ENCODE measurements around the gene PHACTR1.
"Not testable (repeated sequence)": the region's sequence is repeated elsewhere in the genome, so short reads cannot be mapped to it uniquely, and the experiment has no call there.

The PHACTR1 gene

DNA sequence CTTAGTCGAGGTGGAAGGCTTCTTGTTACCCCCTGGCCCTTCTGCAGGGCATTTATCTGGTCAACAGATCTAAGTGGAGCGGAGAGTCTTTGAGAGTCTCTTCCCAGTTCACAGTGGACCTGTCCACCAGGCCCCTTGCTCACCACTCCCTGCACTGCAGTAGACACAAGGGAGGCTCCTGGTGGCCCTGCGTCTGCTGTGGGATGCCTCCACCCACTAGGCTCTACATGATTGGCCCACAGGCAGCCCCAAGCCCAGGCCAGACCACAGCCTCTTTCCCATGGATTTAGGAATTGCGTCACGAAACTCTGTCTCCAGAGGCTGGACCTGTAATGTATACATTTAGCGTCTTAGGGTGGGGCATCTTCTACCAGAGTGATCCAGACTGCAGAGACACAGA is 583.4 kb downstream of the PHACTR1 start:
- DNase-seq: no peak

- DNase-seq: no peak
These were observed 584.4 kb downstream of the PHACTR1 start for GRCh38 chr6:13300643-13301590.

DNA sequence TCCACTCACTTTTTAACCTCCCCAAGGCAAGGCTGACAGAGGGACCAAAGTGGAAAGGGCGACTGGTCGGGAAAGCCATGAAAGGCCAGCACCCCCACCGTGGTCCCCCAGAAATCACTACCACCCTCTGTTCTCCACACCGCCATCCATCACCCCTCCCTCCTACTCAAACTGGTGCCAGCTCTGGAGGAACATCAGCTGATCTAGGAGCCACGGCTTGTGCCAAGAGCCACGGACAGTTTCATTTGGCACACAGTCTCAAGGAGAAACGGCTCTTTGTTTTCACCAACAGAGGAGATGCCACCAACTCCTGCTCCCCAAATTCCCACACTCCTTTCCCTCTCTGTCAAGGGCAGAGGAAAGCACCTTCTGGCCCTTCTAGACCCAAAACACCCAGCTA is 585.7 kb downstream of the PHACTR1 start:
- DNase-seq: no peak

DNA sequence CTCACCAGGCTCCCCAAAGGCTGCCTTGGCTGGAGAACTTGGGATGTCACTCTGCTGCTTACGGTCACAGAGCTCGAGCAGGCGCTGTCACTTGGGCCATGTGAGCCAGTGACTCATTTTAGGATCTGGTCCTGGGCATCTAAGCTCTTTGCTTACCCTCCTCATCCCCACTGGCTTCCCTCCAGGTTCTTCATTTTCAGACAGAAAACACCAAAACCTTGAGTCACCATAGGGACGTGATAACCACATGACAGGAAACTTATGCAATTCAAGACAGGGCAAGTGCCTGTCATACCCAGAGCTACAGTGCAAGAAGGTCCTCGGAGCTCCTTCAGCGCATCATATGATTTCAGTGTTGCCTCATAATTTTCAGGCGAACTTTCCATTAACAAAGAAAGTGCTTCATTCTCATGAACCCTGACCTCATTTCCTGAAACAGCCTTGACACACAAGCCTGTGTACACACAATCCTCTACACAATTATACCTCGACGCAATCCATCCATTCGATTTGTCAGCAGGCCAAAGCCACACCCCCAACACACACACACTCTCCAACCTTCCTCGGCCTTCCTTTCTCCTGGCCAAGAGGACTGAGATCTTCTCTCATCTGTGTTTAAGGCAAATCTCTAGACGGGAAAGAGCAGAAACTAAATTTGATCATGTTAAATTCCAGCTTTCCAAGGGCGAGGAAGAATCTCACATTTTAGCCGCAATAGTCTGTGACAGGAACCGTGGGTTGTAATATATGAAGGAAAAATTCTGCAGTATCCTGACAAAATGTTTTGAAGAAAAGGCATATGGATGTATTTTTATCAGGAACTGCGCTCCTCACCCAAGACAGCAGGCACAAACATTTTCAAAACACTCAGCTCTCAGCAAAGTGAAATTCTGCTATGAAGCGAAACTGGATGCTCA is 586.4 kb downstream of the PHACTR1 start:
- DNase-seq: no peak

DNA sequence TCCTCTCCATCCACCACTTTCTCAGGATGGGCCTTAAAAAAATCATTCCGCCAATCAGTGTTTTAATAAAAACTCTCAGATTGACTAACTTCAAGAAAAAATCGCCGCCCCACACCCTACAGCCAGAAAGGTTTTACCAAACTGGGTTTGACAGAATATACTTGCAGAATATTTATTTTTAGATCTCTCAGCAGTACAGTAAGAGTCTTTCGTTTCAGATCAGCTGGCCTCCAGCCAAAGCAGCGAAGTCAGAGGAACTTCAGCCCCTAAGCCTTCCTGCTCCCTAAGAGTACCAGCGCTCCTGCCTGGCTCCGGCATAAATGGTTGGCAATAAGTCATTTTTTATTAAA is 587.1 kb downstream of the PHACTR1 start:
- no peak for DNase-seq

DNA sequence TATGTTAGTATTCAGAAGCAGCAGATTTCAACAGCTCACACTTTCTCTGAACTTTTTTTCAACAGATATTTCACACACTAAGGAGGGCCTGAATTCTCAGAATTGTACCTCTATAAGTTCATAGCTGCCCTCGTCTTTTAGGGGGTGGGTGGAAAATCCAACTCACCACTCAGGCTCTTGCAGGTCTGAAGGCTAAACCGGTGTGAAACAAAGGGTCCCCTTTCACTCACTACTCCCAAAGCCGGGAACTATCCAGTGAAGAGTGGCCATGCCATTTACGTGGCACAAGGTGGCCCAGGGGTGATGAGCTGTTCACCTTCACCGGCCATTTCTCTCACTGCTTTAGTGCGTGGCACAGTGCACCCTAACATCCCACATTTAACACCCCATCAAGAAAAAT is 587.5 kb downstream of the PHACTR1 start:
- DNase-seq: no peak

DNA sequence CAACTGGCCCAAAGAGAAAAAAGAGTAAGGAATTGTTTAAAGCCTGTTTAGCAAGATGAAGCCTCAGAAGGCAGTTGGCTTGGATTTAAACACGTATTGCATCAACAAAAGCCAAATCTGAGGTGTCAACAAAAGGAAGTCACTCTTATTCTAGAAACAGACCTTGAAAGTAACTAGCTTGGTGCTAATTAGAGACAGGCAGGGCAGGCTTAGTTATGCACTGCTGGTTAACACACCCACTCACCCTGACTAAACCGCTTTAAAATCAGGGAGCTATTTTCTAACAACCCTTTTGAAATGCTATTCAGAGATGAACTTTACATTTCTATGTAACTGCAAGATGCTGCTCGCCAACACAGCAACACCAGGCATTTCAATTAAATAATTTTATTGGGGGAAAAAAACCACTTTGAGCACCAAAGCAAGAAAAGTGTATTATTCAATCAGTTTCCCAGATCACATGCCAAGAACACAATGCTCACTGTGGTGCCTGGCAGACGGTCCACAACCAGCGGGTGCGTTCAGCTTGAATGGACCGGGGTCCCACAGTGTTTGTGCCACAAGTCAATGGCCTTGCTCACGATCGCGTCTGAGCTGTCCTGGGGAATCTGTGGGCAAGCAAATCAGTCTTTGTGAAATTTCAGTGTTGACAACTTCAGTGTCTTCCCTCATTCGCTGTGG is 588.2 kb downstream of the PHACTR1 start:
- DNase-seq: no peak

DNA sequence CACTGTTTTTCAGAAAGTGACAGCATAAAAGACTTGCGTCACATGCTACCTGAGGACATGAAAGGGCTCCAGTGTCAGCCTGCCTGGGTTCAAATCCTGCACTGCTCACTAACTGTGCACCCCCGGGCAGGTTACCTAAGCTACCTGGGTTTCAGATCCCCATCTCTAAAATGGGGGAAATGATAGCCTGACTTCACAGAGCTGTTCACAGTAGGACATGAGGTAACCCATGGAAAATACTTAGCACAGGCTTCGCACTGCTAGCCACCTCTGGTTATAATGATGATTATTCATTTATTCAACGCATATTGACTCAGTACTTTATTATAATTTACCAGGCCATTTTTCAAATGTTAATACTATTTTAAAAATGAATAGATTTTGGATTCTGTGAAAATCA is 588.7 kb downstream of the PHACTR1 start:
- DNase-seq: no peak

GRCh38 chr6:13305791-13306190 is 589.2 kb downstream of the PHACTR1 start:
- no peak for DNase-seq

GRCh38 chr6:13307508-13307995 is 591.0 kb downstream of the PHACTR1 start:
- no peak for DNase-seq

- no peak for DNase-seq
These were observed 591.8 kb downstream of the PHACTR1 start for GRCh38 chr6:13308332-13308731.

- no peak for DNase-seq
These were observed 594.6 kb downstream of the PHACTR1 start for GRCh38 chr6:13311155-13311554.

DNA sequence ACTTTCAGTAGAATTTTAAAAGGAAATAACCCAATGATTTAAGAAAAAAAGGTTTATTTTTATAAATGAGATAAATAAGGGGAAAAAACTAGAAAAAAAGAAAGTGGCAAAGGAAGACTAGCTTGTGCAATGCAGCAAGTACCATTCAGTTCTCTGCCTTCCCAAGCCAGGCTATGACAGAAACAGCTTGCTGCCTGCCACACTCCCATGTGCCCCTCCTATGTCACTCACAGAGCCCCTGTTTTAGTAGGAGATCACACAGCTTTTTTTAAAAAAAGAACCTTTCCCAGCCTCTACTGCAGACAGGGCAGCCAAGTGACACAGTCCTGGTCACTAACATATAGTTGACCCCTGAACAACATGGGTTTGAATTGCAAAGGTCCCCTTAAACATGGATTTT is 598.2 kb downstream of the PHACTR1 start:
- DNase-seq: no peak

GRCh38 chr6:13315896-13316295 is 599.3 kb downstream of the PHACTR1 start:
- DNase-seq: no peak

DNA sequence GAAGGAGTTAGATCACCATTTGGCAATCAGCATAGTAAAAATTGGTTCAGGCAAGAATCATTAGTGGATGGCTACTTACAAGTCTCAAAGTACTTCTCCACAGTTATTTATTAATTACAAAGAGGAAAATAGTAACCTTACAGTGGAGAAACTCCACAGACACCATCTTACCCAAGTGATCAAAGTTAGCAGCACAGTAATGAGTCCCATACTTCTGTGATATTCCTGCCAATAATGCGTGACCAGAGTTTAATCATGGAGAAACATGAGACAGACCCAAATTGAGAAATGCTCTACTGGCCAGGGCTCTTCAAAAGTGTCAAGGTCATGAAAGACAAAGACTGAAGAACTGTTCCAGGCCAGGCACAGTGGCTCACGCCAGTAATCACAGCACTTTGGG is 602.3 kb downstream of the PHACTR1 start:
- no peak for DNase-seq

DNA sequence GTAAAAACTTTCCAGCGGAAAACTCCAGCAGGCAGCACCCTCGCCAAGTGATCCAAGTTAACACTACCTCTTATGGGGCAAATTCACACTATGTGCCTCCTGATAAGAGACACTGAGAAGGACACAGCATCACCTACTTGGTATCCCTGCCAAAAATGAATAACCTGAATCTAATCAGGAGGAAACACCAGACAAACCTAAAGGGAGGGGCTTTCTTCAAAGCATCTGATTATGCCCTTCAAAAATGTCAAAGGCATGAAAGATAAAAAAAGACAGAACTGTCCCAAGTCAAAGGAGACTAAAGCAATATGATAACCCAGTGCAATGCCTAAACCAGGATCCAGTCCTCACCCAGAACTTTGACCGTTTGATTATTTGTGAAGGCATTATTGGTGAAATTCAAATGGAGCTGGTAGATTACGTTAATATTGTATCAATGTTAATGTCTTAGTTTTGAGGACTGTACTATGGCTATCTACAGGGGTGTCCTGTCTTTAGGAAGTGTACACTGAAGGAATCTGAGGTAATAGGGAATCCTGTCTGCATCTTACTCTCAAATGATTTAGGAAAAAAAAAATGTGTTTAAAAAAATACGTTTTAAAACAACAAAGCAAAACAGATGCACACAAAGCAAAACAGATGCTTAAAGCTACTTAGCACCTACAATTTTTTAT is 603.5 kb downstream of the PHACTR1 start:
- DNase-seq: no peak

DNA sequence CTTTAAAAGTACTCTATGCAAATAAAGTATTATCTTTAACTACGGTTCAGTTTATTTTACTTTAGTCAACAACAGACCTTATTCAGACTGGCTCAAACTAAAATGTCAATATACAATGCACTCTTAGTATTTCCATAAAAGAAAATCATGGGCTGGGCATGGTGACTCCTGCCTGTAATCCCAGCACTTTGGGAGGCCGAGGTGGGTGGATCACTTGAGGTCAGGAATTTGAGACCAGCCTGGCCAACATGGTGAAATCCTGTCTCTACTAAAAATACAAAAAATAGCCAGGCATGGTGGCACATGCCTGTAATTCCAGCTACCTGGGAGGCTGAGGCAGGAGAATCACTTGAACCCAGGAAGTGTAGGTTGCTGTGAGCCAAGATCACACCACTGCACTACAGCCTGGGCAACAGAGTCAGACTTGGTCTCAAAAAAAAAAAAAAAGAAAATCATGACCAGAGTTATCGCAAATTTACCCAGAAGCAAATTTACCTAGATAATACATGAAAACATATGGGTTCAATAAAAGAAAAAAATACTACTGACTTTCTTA is 609.5 kb downstream of the PHACTR1 start:
- not testable (repeated sequence) for DNase-seq

DNA sequence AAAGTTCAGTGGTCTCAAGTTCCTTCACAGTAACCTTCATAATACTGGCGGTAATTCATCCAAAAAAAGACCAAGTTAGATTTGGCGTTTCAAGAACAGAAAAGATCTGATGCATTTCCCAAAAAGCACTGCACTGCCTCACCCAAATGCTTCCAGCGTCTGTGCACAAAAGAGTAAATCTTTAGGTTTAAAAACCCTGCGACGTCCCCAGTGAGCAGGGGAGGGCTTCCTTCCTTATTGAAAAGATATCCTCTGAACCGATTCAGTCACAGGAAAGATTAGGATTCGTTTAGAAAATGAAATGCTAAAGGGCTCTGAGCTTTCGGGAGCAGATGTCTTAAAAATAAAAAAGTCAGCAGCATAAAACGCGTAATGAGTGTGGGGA is 611.1 kb downstream of the PHACTR1 start:
- DNase-seq: no peak

DNA sequence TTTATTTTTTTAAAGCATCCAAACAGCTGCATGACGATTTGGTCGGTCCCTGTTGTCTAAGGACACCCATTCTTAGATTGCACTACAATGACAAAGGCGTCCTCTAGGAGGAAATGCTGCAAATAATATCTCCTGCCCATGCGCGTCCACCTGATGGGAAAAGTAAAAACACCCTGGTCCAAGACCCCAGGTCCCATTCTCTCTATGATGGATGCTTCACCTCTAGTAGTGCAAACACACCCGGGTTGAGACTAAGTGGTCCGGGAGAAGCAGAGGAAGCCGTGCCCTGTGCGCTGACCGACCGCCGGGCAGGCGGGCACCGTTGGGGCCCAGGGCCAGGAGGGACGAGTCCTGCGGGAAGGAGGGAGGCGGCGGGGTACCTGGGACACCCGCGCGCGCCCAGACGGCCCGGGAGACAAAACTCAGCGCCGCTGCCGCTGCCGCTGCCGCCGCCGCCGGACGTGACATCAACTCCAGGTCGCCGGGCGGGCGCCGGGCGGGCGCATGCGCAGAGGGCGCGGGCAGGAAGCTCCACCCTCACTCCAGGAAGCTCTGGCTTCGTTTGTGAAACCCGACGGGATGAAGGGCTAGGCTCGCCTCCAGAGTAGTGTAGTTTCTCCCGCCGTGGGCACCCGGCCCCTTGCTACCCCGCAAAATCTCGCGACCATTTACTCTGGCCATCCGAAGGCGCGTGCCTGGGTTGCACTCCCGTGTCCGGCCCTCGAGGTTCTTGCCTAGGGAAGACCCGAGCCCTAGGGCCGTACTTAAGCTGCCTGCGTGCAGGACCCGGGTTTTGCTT is 611.7 kb downstream of the PHACTR1 start, which contains the start of gene TBC1D7:
Gene TBC1D7 (minus strand): TSS at position 462 of the 799 bp plus-strand sequence. CDS start 1,639 bp downstream, outside the sequence.
- peak; percentile 89 for DNase-seq

DNA sequence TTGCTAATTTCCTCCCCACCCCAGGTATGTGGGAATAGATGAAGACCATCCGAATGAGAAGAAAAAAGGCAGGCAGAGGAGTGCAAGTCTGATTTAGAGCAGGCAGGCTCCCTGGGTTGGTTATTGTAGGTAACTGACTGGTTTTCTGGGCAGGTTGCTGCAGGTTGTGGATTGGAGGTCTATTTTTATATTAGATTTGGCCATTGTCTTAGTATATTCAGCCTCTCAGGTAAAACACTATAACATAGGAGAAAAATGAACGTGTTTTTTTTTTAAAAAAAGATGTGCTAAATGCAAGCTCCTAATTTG is 612.3 kb downstream of the PHACTR1 start:
- DNase-seq: no peak

Measured in activated CD4-positive, alpha-beta T cell treated with anti-CD3 and anti-CD28 coated beads for 1 hour (primary cell).